ENCODE measurements around the gene HIF1A.
"Not testable (repeated sequence)": the region's sequence is repeated elsewhere in the genome, so short reads cannot be mapped to it uniquely, and the experiment has no call there.

HIF1A gene

GRCh38 chr14:61694830-61695694 is at the start of gene HIF1A:
HIF1A (plus strand) TSS chr14:61695513; CDS start chr14:61695805, 292 bp downstream.
- DNase-seq = peak; percentile 78

GRCh38 chr14:61646366-61647116 is 48.8 kb upstream of the HIF1A start:
- no peak for DNase-seq

- no peak for DNase-seq
Observed at GRCh38 chr14:61647704-61648103, 47.6 kb upstream of the HIF1A start.

- no peak for DNase-seq
Observed at GRCh38 chr14:61648377-61648776, 46.9 kb upstream of the HIF1A start.

GRCh38 chr14:61649283-61649682 is 46.0 kb upstream of the HIF1A start:
- DNase-seq = no peak

GRCh38 chr14:61651355-61651754 is 44.0 kb upstream of the HIF1A start:
- no peak for DNase-seq

GRCh38 chr14:61652526-61653262 is 42.6 kb upstream of the HIF1A start:
- no peak for DNase-seq

- no peak for DNase-seq
Observed at GRCh38 chr14:61653507-61653906, 41.8 kb upstream of the HIF1A start.

- DNase-seq = no peak
Observed at GRCh38 chr14:61654026-61654425, 41.3 kb upstream of the HIF1A start.

- DNase-seq = no peak
Observed at GRCh38 chr14:61655777-61656176, 39.5 kb upstream of the HIF1A start.

GRCh38 chr14:61656341-61656740 is 39.0 kb upstream of the HIF1A start:
- no peak for DNase-seq

GRCh38 chr14:61658111-61658510 is 37.2 kb upstream of the HIF1A start:
- not testable (repeated sequence) for DNase-seq

- no peak for DNase-seq
Observed at GRCh38 chr14:61659582-61659981, 35.7 kb upstream of the HIF1A start.

- no peak for DNase-seq
Observed at GRCh38 chr14:61661471-61662400, 33.6 kb upstream of the HIF1A start.

- no peak for DNase-seq
Observed at GRCh38 chr14:61662437-61663311, 32.6 kb upstream of the HIF1A start.

GRCh38 chr14:61663312-61663979 is 31.9 kb upstream of the HIF1A start:
- DNase-seq = no peak

- no peak for DNase-seq
Observed at GRCh38 chr14:61668282-61668681, 27.0 kb upstream of the HIF1A start.

GRCh38 chr14:61670576-61670975 is 24.7 kb upstream of the HIF1A start:
- DNase-seq = no peak

- no peak for DNase-seq
Observed at GRCh38 chr14:61671082-61671481, 24.2 kb upstream of the HIF1A start.

- DNase-seq = no peak
Observed at GRCh38 chr14:61672796-61673195, 22.5 kb upstream of the HIF1A start.

GRCh38 chr14:61673305-61673704 is 22.0 kb upstream of the HIF1A start:
- DNase-seq = no peak

Measured in cortex of kidney (tissue), 1 donor.